OCI-LY7 (cell line): Measurements from ENCODE around the gene FOXP1. TPM values are rescaled to one million over a fixed set of nuclear protein-coding genes. Genes with fewer than 3 reads are reported as not detected.

ENCODE experiments used
- BruUV-seq: library from RNA; stranded (reverse); fragments of 400-500 nt; replicated peaks from 2 replicates; lab custom pipeline; 2021; lab: Mats Ljungman, UMichigan
- CTCF ChIA-PET: fragments of 300-600 bp; sonication (Branson Sonifier 250); formaldehyde crosslinking; loops from one replicate; lab custom pipeline; 2022; ENCODE audit warnings: antibody characterized with exemption; ENCODE audit not compliant: unreplicated experiment; lab: Charles Lee
- POLR2A ChIA-PET: fragments of 300-600 bp; sonication (Branson Sonifier 250); formaldehyde crosslinking; loops from one replicate; lab custom pipeline; 2022; ENCODE audit warnings: antibody characterized with exemption; lab: Charles Lee
- DNase-seq: peaks from one replicate; pipeline ENCODE4 v3.0.0-alpha.2; 2015; ENCODE audit warnings: low spot score
- H2AFZ ChIP-seq: fragments of 200-600 bp; sonication (generic), shearing (Covaris generic); 2 replicates; pipeline ENCODE4 v1.6.1; 2014; ENCODE audit warnings: mild to moderate bottlenecking, antibody characterized with exemption, low read length, moderate library complexity
- H3K27ac ChIP-seq: fragments of 200-600 bp; sonication (generic); 2 replicates; pipeline ENCODE4 v1.5.1; 2014; ENCODE audit warnings: mixed run types, low read depth, mild to moderate bottlenecking, moderate library complexity, low read length, inconsistent platforms; ENCODE audit not compliant: poor library complexity, severe bottlenecking
- H3K36me3 ChIP-seq: fragments of 200-600 bp; sonication (generic); 2 replicates; pipeline ENCODE4 v1.6.1; 2014; ENCODE audit warnings: mild to moderate bottlenecking, antibody characterized with exemption, low read length, moderate library complexity, mixed read lengths; ENCODE audit not compliant: insufficient read depth
- H3K4me1 ChIP-seq: fragments of 200-600 bp; sonication (generic); 2 replicates; pipeline ENCODE4 v1.5.1; 2014; ENCODE audit warnings: mild to moderate bottlenecking, low read length; ENCODE audit not compliant: insufficient read depth, poor library complexity, severe bottlenecking
- H3K4me2 ChIP-seq: fragments of 200-600 bp; sonication (generic); 2 replicates; pipeline ENCODE4 v1.6.1; 2014; ENCODE audit warnings: mild to moderate bottlenecking, low read length
- H3K4me3 ChIP-seq: fragments of 200-600 bp; sonication (generic); 2 replicates; pipeline ENCODE4 v1.5.1; 2014; ENCODE audit warnings: mild to moderate bottlenecking, low read depth, low read length; ENCODE audit not compliant: poor library complexity, severe bottlenecking
- H3K79me2 ChIP-seq: fragments of 200-600 bp; sonication (generic); 2 replicates; pipeline ENCODE4 v1.6.1; 2016; ENCODE audit warnings: low read depth, mild to moderate bottlenecking, low read length, moderate library complexity, mixed read lengths; ENCODE audit not compliant: insufficient read depth
- H3K9me2 ChIP-seq: fragments of 200-600 bp; sonication (generic); 2 replicates; pipeline ENCODE4 v1.6.1; 2016; ENCODE audit warnings: mild to moderate bottlenecking, low read length, mixed read lengths; ENCODE audit not compliant: insufficient read depth
- H3K9me3 ChIP-seq: fragments of 200-600 bp; sonication (generic); 2 replicates; pipeline ENCODE4 v1.6.1; 2014; ENCODE audit warnings: mild to moderate bottlenecking, mixed run types, low read length, mixed read lengths
- H4K20me1 ChIP-seq: fragments of 200-600 bp; sonication (generic); 2 replicates; pipeline ENCODE4 v1.6.1; 2014; ENCODE audit warnings: mild to moderate bottlenecking, antibody characterized with exemption, low read length, moderate library complexity, mixed read lengths; ENCODE audit not compliant: insufficient read depth
- CTCF ChIP-seq: fragments of 200-600 bp; sonication (generic); conservative IDR thresholded peaks from 2 replicates; pipeline ENCODE4 v1.5.1; 2014; ENCODE audit warnings: mild to moderate bottlenecking, antibody characterized with exemption, low read length, moderate library complexity, mixed read lengths
- EZH2phosphoT487 ChIP-seq: fragments of 200-600 bp; sonication (generic); IDR thresholded peaks from 2 replicates; pipeline ENCODE4 v1.6.1; 2018; ENCODE audit warnings: low read depth, borderline replicate concordance, mild to moderate bottlenecking, mixed run types, antibody characterized with exemption, low read length, moderate library complexity, mixed read lengths
- intact Hi-C: fragments of 100-400 bp; cut with micrococcal nuclease; formaldehyde crosslinking; loops from one replicate; pipeline ENCODE4 v1.10.0; 2022; ENCODE audit not compliant: unreplicated experiment
- total RNA-seq, 2 experiments: library from RNA; depleted of rRNA in 1 of 2; stranded (reverse); fragments of >200 nt in 1 of 2; shearing (Covaris generic) in 1 of 2; gene quantifications; 2 replicates each; pipeline ENCODE4 v1.2.3, GENCODE V29; 2014 to 2022

FOXP1 gene
- total RNA-seq, 2 experiments from 2014 or later: 87.3 to 151 TPM

GRCh38 chr3:70970952-70971351 is 612.6 kb downstream of the FOXP1 start:
- Histone ChIP-seq H3K4me2 (no peak overlapping the region), H3K9me3 (no peaks in the 10 kb centered on the region), H4K20me1 (no peaks in the 10 kb centered on the region), H3K36me3 (peaks cover 91% of the 10 kb centered on the region), H3K27ac (no peak overlapping the region), H3K9me2 (no peaks in the 10 kb centered on the region), H3K4me3 (no peak overlapping the region), H3K4me1 (no peaks in the 10 kb centered on the region), H3K79me2 (no peaks in the 10 kb centered on the region), H2AFZ (no peak overlapping the region)
- intact Hi-C loops: no loop called here
- no TSS peak for BruUV-seq
- TF ChIP-seq EZH2phosphoT487 (no peak), CTCF (no peak)
- DNase-seq: no peak
- ChIA-PET POLR2A (no interaction called here), CTCF (no interaction called here)

- no peak overlapping the region for H3K4me2 ChIP-seq
- no peak overlapping the region for H3K27ac ChIP-seq
- no peak overlapping the region for H3K4me3 ChIP-seq
- BruUV-seq: no TSS peak
- intact Hi-C loops: no loop called here
- no peaks in the 10 kb centered on the region for H3K4me1 ChIP-seq
- H3K36me3 ChIP-seq: peaks cover 91% of the 10 kb centered on the region
- CTCF ChIA-PET: no interaction called here
- TF ChIP-seq EZH2phosphoT487 (no peak), CTCF (no peak)
- no peaks in the 10 kb centered on the region for H3K79me2 ChIP-seq
- DNase-seq: no peak
- no peaks in the 10 kb centered on the region for H3K9me2 ChIP-seq
- no peak overlapping the region for H2AFZ ChIP-seq
- no peaks in the 10 kb centered on the region for H3K9me3 ChIP-seq
- POLR2A ChIA-PET: interaction anchor here (0.5 kb wide), 1 partner anchor 215 kb away, joined by 3 read pairs; no protein-coding TSS in a partner anchor
- H4K20me1 ChIP-seq: no peaks in the 10 kb centered on the region
Measured at GRCh38 chr3:70970171-70970570, 613.4 kb downstream of the FOXP1 start.

- DNase-seq: no peak
- ChIA-PET CTCF (no interaction called here), POLR2A (no interaction called here)
- H3K4me1 ChIP-seq: no peaks in the 10 kb centered on the region
- no peak overlapping the region for H2AFZ ChIP-seq
- no peaks in the 10 kb centered on the region for H4K20me1 ChIP-seq
- H3K9me2 ChIP-seq: no peaks in the 10 kb centered on the region
- H3K79me2 ChIP-seq: no peaks in the 10 kb centered on the region
- peaks cover 78% of the 10 kb centered on the region for H3K36me3 ChIP-seq
- H3K4me2 ChIP-seq: no peak overlapping the region
- BruUV-seq: no TSS peak
- H3K9me3 ChIP-seq: no peaks in the 10 kb centered on the region
- no peak overlapping the region for H3K27ac ChIP-seq
- H3K4me3 ChIP-seq: no peak overlapping the region
- no peak for TF ChIP-seq EZH2phosphoT487
- no peak for TF ChIP-seq CTCF
- intact Hi-C loops: no loop called here
Measured at GRCh38 chr3:70963431-70964275, 619.9 kb downstream of the FOXP1 start.
